Measurements from ENCODE around the gene DDX23. TPM values are rescaled to one million over a fixed set of nuclear protein-coding genes. Genes with fewer than 3 reads are reported as not detected.

The DDX23 gene
- total RNA-seq, 3 donors from 2014 or later = 70.0 to 105 (median 91.0) TPM

- Histone ChIP-seq H3K4me1 (ENCODE audit: low read depth) (peaks cover 39% of the 10 kb centered on the region), H3K36me3 (ENCODE audit: low read depth) (peaks cover 8% of the 10 kb centered on the region), H3K4me3 (no peak overlapping the region), H3K9me3 (no peaks in the 10 kb centered on the region)
- TF ChIP-seq CTCF (IDR thresholded peaks at IDR 0.05) = no peak
- intact Hi-C loops (cut with DNase I, micrococcal nuclease) = no loop called here
- DNase-seq (no peak), ATAC-seq (peak; percentile 2)
Observed at GRCh38 chr12:48779869-48780268, 72.1 kb downstream of the DDX23 start.

Other genes starting within 250 kb of the DDX23 start
- 10 to 100 TPM; 18.3 to 25.8 (median 22.6) TPM for gene KANSL2, start 169.9 kb downstream of the DDX23 start, total RNA-seq
- 10 to 100 TPM; 25.7 to 40.9 (median 31.1) TPM for gene CCNT1, start 135.5 kb downstream of the DDX23 start, total RNA-seq
- 100 to 1,000 TPM in 2 of 3 donors, 10 to 100 TPM in 1; 91.6 to 207 (median 102) TPM for gene ADCY6, start 63.1 kb downstream of the DDX23 start, total RNA-seq
- 10 to 100 TPM; 31.8 to 49.4 (median 45.1) TPM for gene CACNB3, start 33.7 kb downstream of the DDX23 start, total RNA-seq
- 1 to 10 TPM; 1.1 to 3.5 (median 2.4) TPM for gene RND1, start 13.7 kb upstream of the DDX23 start, total RNA-seq
- 10 to 100 TPM; 16.9 to 41.3 (median 22.9) TPM for gene FKBP11, start 73.3 kb upstream of the DDX23 start, total RNA-seq
- gene ARF3, start 105.3 kb upstream of the DDX23 start, total RNA-seq = 100 to 1,000 TPM; 207 to 280 (median 266) TPM
- gene WNT10B, start 119.6 kb upstream of the DDX23 start, total RNA-seq = 1 to 10 TPM in 1 of 3 donors, under 1 TPM in 2; 0.49 to 1.1 (median 0.76) TPM
- not detected for gene WNT1, start 126.2 kb upstream of the DDX23 start, total RNA-seq
- gene DDN, start 147.2 kb upstream of the DDX23 start, total RNA-seq = under 1 TPM in 1 of 3 donors, not detected in 2; 0.12 TPM
- gene PRKAG1, start 166.6 kb upstream of the DDX23 start, total RNA-seq = 10 to 100 TPM; 51.5 to 60.1 (median 52.2) TPM
- 100 to 1,000 TPM in 1 of 3 donors, 10 to 100 TPM in 2; 83.3 to 102 (median 88.5) TPM for gene KMT2D, start 208.6 kb upstream of the DDX23 start, total RNA-seq
- gene RHEBL1, start 217.8 kb upstream of the DDX23 start, total RNA-seq = under 1 TPM; 0.23 to 0.58 (median 0.38) TPM
- under 1 TPM; 0.26 to 0.54 (median 0.46) TPM for gene DHH, start 242.6 kb upstream of the DDX23 start, total RNA-seq